ENCODE measurements around the gene NPAS2. TPM values are rescaled to one million over a fixed set of nuclear protein-coding genes. Genes with fewer than 3 reads are reported as not detected.

The NPAS2 gene
- total RNA-seq, 1 experiment from 2014 or later: 20.4 TPM

- RAD21 ChIA-PET (ENCODE audit: low non-redundant PET in 1 of 2, low total read pairs in 2 of 2, uncharacterized antibody in 2 of 2, unreplicated experiment in 2 of 2): no interaction called here
Measured at GRCh38 chr2:101002562-101003277, 182.8 kb downstream of the NPAS2 start.

GRCh38 chr2:101003278-101003775 lies 183.4 kb downstream of the NPAS2 start:
- CTCF ChIA-PET: no interaction called here
- RAD21 ChIA-PET (ENCODE audit: low non-redundant PET in 1 of 2, low total read pairs in 2 of 2, uncharacterized antibody in 2 of 2, unreplicated experiment in 2 of 2): no interaction called here
- peaks cover 9 to 19% of the 10 kb centered on the region in 2 experiments for H3K4me1 ChIP-seq (ENCODE audit: control insufficient read depth in 1 of 2, insufficient read depth in 2 of 2, low read length in 2 of 2)
- peaks cover 59% of the 10 kb centered on the region for H3K79me2 ChIP-seq (ENCODE audit: insufficient read depth, low read length)
- peak overlapping the region; percentile 88 for H3K27ac ChIP-seq (ENCODE audit: low read depth, low read length)
- ATAC-seq: no peak
- H4K20me1 ChIP-seq (ENCODE audit: insufficient read depth): peaks cover 39% of the 10 kb centered on the region; the same call in 1 of the 2 replicates
- H2AFZ ChIP-seq (ENCODE audit: low read depth, low read length, poor library complexity, severe bottlenecking): no peak overlapping the region
- H3K36me3 ChIP-seq (ENCODE audit: control insufficient read depth in 1 of 2, insufficient read depth in 2 of 2, low read length in 2 of 2): peaks cover 35 to 56% of the 10 kb centered on the region in 2 experiments
- H3K9me3 ChIP-seq (ENCODE audit: control insufficient read depth in 1 of 2, insufficient read depth in 1 of 2, low read depth in 1 of 2, low read length in 2 of 2): no peaks in the 10 kb centered on the region
- POLR2A ChIA-PET: interaction anchor here (1.2 to 2.7 kb wide), 2 partner anchors 273 to 393 kb away, joined by 4 to 15 read pairs; no protein-coding TSS in a partner anchor
- no peak for DNase-seq (ENCODE audit: low read depth, low spot score)
- H3K27me3 ChIP-seq (ENCODE audit: insufficient read depth, low read length): no peaks in the 10 kb centered on the region
- BruUV-seq (replicated peaks): no TSS peak
- H3K4me3 ChIP-seq (replicated peaks in 1 of 2; ENCODE audit: low read depth in 1 of 2, low read length in 2 of 2): peak overlapping the region; percentile 66 to 89
- H3K9me2 ChIP-seq (ENCODE audit: insufficient read depth): no peaks in the 10 kb centered on the region
- H3K4me2 ChIP-seq (ENCODE audit: low read length): peak overlapping the region; percentile 79
- intact Hi-C loops (cut with micrococcal nuclease): loop anchor here (5.0 kb wide), 1 partner anchor 396 kb away; no protein-coding TSS in a partner anchor
- H3K9ac ChIP-seq (ENCODE audit: low read length): peak overlapping the region; percentile 86
- TF ChIP-seq REST (IDR thresholded peaks at IDR 0.05; ENCODE audit: low read depth) (no peak), RAD21 (IDR thresholded peaks at IDR 0.05; ENCODE audit: low read depth) (no peak), FOSL1 (IDR thresholded peaks at IDR 0.05; ENCODE audit: low read depth) (no peak), JUND (IDR thresholded peaks at IDR 0.05) (no peak), CBX3 (IDR thresholded peaks at IDR 0.05; ENCODE audit: low read depth) (no peak), EGR1 (IDR thresholded peaks at IDR 0.05; ENCODE audit: low read depth) (no peak), ELF1 (IDR thresholded peaks at IDR 0.05; ENCODE audit: borderline replicate concordance, low read depth) (no peak), TCF7L2 (IDR thresholded peaks at IDR 0.05; ENCODE audit: borderline replicate concordance, extremely low read depth, insufficient read depth, insufficient read length) (no peak), ZBTB33 (IDR thresholded peaks at IDR 0.05; ENCODE audit: extremely low read depth, insufficient replicate concordance, low read length) (no peak), ZNF274 (IDR thresholded peaks at IDR 0.05; ENCODE audit: low read depth, low read length) (no peak), CEBPB (IDR thresholded peaks at IDR 0.05; ENCODE audit: low read depth) (no peak)

More at GRCh38 chr2:101002562-101003277, 182.8 kb downstream of the NPAS2 start:
- Histone ChIP-seq H2AFZ (ENCODE audit: low read depth, low read length, poor library complexity, severe bottlenecking) (no peak overlapping the region), H3K9me2 (ENCODE audit: insufficient read depth) (no peaks in the 10 kb centered on the region), H3K27ac (ENCODE audit: low read depth, low read length) (peak overlapping the region; percentile 88), H3K36me3 (ENCODE audit: control insufficient read depth in 1 of 2, insufficient read depth in 2 of 2, low read length in 2 of 2) (peaks cover 35 to 53% of the 10 kb centered on the region in 2 experiments), H3K9ac (ENCODE audit: low read length) (peak overlapping the region; percentile 86), H3K4me2 (ENCODE audit: low read length) (peak overlapping the region; percentile 79), H3K27me3 (ENCODE audit: insufficient read depth, low read length) (no peaks in the 10 kb centered on the region), H3K4me3 (replicated peaks in 1 of 2; ENCODE audit: low read depth in 1 of 2, low read length in 2 of 2) (peak overlapping the region; percentile 66 to 89), H4K20me1 (ENCODE audit: insufficient read depth) (peaks cover 34% of the 10 kb centered on the region; the same call in 1 of the 2 replicates), H3K4me1 (ENCODE audit: control insufficient read depth in 1 of 2, insufficient read depth in 2 of 2, low read length in 2 of 2) (peaks cover 9 to 19% of the 10 kb centered on the region in 2 experiments), H3K9me3 (ENCODE audit: control insufficient read depth in 1 of 2, insufficient read depth in 1 of 2, low read depth in 1 of 2, low read length in 2 of 2) (no peaks in the 10 kb centered on the region), H3K79me2 (ENCODE audit: insufficient read depth, low read length) (peaks cover 57% of the 10 kb centered on the region)
- CTCF ChIA-PET: interaction anchor here (0.9 to 1.5 kb wide), 2 partner anchors 272 to 392 kb away, joined by 4 to 8 read pairs; no protein-coding TSS in a partner anchor
- TF ChIP-seq FOSL1 (IDR thresholded peaks at IDR 0.05; ENCODE audit: low read depth): no peak
- TF ChIP-seq POLR2AphosphoS5 (IDR thresholded peaks at IDR 0.05; ENCODE audit: low read depth, low read length): peak; percentile 49; the same call in 1 of the 2 replicates
- TF ChIP-seq ZFX (IDR thresholded peaks at IDR 0.05): no peak
- TF ChIP-seq TCF7L2 (IDR thresholded peaks at IDR 0.05; ENCODE audit: borderline replicate concordance, extremely low read depth, insufficient read depth, insufficient read length): no peak
- BruUV-seq (replicated peaks): TSS peak; percentile 53
- DNase-seq (ENCODE audit: low read depth, low spot score): no peak
- POLR2A ChIA-PET: interaction anchor here (0.6 to 2.7 kb wide), 11 partner anchors 11 to 440 kb away, joined by 3 to 15 read pairs (median 4); partner anchors contain the start of gene PDCL3
- intact Hi-C loops (cut with micrococcal nuclease): loop anchor here (5.0 kb wide), 1 partner anchor 395 kb away; no protein-coding TSS in a partner anchor
- ATAC-seq: peak; percentile 17

Data from HCT116 (cell line).